ENCODE data around the gene P2RX2. TPM values are rescaled to one million over a fixed set of nuclear protein-coding genes. Genes with fewer than 3 reads are reported as not detected.
A peak's percentile ranks its signal among the peaks of the same experiment; 100 is the strongest.
"Not testable (repeated sequence)": the region's sequence is repeated elsewhere in the genome, so short reads cannot be mapped to it uniquely, and the experiment has no call there.

Gene P2RX2
- total RNA-seq, 1 donor from 2014 or later, result not detected

GRCh38 chr12:132582582-132583410 is 35.8 kb upstream of the P2RX2 start:
- intact Hi-C loops (cut with DNase I), result no loop called here
- ATAC-seq (peak; percentile 5), DNase-seq (ENCODE audit: low spot score) (no peak)

DNA sequence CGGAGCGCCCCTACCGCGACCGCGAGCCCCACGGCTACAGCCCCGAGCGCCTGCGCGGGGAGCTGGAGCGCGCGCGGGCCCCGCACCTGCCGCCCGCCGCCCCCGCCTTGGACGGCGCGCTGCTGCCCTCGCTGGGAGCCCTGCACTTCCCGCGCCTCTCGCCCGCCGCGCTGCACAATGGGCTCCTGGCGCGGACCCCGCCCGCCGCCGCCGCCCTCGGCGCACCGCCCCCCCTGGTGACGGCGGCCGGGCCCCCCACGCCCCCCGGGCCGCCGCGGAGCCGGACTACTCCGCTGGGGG is 35.2 kb upstream of the P2RX2 start:
- intact Hi-C loops (cut with DNase I), result no loop called here
- ATAC-seq, result no peak
- no peak for DNase-seq (ENCODE audit: low spot score)

- ATAC-seq, result no peak
- intact Hi-C loops (cut with DNase I), result no loop called here
- DNase-seq (ENCODE audit: low spot score), result no peak
Observed at GRCh38 chr12:132583736-132584135, 34.8 kb upstream of the P2RX2 start.

- ATAC-seq (no peak), DNase-seq (ENCODE audit: low spot score) (no peak)
- intact Hi-C loops (cut with DNase I), result no loop called here
Observed at GRCh38 chr12:132584429-132584828, 34.1 kb upstream of the P2RX2 start.

DNA sequence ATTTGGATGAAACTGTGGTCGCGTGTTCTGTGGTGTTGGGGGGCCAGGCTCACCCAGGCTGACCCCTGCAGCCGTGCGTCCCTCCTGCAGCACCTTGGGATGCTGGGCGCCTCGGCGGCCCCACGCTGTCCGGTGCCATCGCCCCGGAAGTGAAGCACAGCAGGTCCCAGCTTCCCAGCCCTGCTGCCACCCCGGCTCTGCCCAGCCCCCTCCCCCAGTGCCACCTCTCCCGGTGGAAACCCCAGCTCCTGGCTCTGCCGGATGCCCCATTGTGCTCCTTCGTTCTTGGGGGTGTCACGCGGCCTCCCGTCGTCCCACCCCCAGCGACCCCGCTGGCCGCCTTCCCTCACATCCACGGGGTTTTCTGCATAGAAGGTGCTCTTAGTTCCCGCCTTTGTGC is 33.4 kb upstream of the P2RX2 start:
- DNase-seq (ENCODE audit: low spot score), result no peak
- intact Hi-C loops (cut with DNase I), result no loop called here
- ATAC-seq, result no peak

GRCh38 chr12:132586929-132587328 is 31.6 kb upstream of the P2RX2 start:
- DNase-seq (ENCODE audit: low spot score) (no peak), ATAC-seq (no peak)
- intact Hi-C loops (cut with DNase I), result no loop called here

GRCh38 chr12:132587781-132588180 is 30.8 kb upstream of the P2RX2 start:
- DNase-seq (ENCODE audit: low spot score) (no peak), ATAC-seq (no peak)
- intact Hi-C loops (cut with DNase I), result no loop called here

DNA sequence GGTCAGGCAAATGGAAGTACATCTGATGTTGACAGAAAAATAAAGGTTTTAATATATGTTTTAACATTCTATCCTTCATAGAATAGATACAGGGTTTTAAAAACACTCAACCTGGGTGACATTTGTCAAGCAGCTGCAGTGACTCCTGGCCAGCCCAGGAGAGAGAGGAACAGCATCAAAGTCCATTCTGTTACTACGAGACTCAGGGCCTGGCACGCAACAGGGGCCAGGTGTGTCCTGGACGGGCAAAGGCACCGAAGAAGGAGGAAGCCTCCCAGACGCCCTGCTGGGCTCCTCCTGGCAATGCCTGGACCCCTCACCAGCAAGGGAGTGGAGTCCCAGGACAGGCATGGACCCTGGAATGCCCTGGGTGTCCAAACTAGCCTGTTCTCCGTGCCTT is 30.3 kb upstream of the P2RX2 start:
- DNase-seq (ENCODE audit: low spot score) (no peak), ATAC-seq (no peak)
- intact Hi-C loops (cut with DNase I), result no loop called here

GRCh38 chr12:132588821-132589669 is 29.5 kb upstream of the P2RX2 start:
- intact Hi-C loops (cut with DNase I), result no loop called here
- DNase-seq (ENCODE audit: low spot score), result no peak
- no peak for ATAC-seq

- DNase-seq (ENCODE audit: low spot score) (no peak), ATAC-seq (no peak)
- intact Hi-C loops (cut with DNase I), result no loop called here
Observed at GRCh38 chr12:132591107-132591935, 27.3 kb upstream of the P2RX2 start.

DNA sequence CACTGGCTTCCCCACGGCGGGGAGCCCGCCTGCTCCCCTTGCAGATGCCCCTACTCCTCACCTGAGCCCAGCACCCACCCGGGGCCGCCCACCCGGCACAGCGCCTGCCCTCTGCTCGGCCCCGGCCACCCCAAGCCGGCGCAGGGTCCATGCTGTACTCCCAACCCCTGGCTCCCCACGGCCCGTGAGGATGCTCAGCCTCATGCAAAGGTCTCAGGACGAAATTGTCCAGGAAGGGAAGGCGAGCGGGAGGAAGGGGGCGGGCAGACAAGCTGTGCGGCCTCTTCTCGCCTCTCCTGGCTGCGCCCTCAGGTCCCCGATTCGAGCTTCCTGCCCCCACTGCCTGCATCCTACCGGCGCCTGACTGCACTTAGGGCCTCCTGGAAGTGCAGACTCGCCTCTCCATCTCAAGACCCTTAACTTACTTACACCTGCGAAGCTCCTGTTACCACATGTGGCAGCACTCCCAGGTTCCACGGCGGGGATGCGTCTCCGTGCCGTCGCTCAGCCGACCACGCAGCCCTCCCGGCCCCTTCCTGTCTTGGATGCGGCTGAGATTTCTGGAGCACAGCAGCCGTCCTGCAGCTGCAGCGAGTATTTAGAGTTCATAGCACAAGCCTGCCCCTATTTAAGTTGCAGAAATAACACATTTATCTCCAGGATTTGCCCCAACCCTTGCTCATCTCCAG is 26.1 kb upstream of the P2RX2 start:
- no peak for DNase-seq (ENCODE audit: low spot score)
- intact Hi-C loops (cut with DNase I), result no loop called here

GRCh38 chr12:132593071-132593470 is 25.5 kb upstream of the P2RX2 start:
- ATAC-seq, result no peak
- no peak for DNase-seq (ENCODE audit: low spot score)
- intact Hi-C loops (cut with DNase I), result no loop called here

More for the DNA sequence above, 26.1 kb upstream of the P2RX2 start:
- ATAC-seq, result no peak

- peak; percentile 9 for ATAC-seq
- no peak for DNase-seq (ENCODE audit: low spot score)
- intact Hi-C loops (cut with DNase I), result no loop called here
Observed at GRCh38 chr12:132593521-132593920, 25.1 kb upstream of the P2RX2 start.

GRCh38 chr12:132593938-132594358 is 24.6 kb upstream of the P2RX2 start:
- peak; percentile 91 for DNase-seq (ENCODE audit: low spot score)
- intact Hi-C loops (cut with DNase I), result no loop called here
- peak; percentile 98 for ATAC-seq

GRCh38 chr12:132595183-132595582 is 23.4 kb upstream of the P2RX2 start:
- ATAC-seq, result no peak
- intact Hi-C loops (cut with DNase I), result no loop called here
- no peak for DNase-seq (ENCODE audit: low spot score)

- DNase-seq (ENCODE audit: low spot score) (no peak), ATAC-seq (no peak)
- intact Hi-C loops (cut with DNase I), result no loop called here
Observed at GRCh38 chr12:132596016-132596415, 22.6 kb upstream of the P2RX2 start.

- no peak for DNase-seq (ENCODE audit: low spot score)
- intact Hi-C loops (cut with DNase I), result no loop called here
- ATAC-seq, result no peak
Observed at GRCh38 chr12:132597333-132598316, 21.0 kb upstream of the P2RX2 start.

DNA sequence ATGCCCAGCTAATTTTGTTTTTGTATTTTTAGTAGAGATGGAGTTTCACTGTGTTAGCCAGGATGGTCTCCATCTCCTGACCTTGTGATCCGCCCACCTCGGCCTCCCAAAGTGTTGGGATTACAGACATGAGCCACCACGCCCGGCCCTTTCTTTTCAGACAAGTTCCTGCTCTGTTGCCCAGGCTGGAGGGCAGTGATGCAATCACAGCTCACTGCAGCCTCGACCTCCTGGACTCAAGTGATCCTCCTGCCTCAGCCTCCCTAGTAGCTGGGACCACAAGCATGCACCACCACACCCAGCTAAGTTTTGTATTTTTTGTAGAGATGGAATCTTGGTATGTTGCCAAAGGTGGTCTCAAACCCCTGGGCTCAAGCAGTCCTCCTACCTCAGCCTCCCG is 19.1 kb upstream of the P2RX2 start:
- DNase-seq (ENCODE audit: low spot score); ATAC-seq; intact Hi-C loops (cut with DNase I): not testable (repeated sequence)
